PC-3 (cell line): Measurements from ENCODE around the gene DUOX1.

Experiments
- EZH2 ChIP-seq: fragments of 300-600 bp; sonication (generic); IDR thresholded peaks from one replicate; pipeline ENCODE4 v1.6.1; 2017; ENCODE audit warnings: antibody characterized with exemption, mild to moderate bottlenecking, low read length; ENCODE audit not compliant: unreplicated experiment
- EZH2phosphoT487 ChIP-seq: fragments of 300-600 bp; sonication (generic); IDR thresholded peaks from 2 replicates; pipeline ENCODE4 v1.6.1; 2018; ENCODE audit warnings: mild to moderate bottlenecking, antibody characterized with exemption, low read length, borderline replicate concordance
- TF ChIP-seq, protein P1 (sequence below): fragments of 300-600 bp; sonication (generic); conservative IDR thresholded peaks from 2 replicates; pipeline ENCODE4 v1.5.1; 2017; ENCODE audit warnings: antibody characterized with exemption, low read depth, mild to moderate bottlenecking, low read length

DNA sequence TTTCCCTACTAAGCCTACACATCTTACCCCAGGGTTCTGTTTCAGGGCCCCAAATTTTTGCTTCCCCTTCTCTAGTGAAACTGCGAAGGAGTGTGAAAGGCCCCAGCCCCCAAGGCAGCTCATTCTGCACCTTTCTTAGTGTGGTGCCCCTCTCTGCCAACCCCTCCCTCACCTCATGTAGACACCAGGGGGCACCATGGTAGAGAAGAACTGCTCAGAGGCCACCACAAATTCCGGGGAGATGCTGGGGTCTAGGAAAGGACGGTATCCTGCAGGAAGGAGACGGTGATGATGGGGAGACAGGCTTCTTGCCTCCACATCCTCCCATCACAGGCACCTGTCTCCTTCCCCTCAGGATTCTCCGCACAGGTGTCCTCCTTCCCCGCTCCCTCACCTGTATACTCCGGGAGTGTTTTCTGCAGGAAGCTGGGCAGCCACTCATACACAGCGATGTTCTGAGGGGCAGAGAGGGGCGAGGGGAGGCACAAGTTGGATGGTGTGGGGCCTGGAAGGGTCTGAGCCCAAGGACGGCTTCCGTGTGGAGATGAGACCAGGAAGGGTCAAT, 19.5 kb upstream of the DUOX1 start:
- TF ChIP-seq, protein P1, sequence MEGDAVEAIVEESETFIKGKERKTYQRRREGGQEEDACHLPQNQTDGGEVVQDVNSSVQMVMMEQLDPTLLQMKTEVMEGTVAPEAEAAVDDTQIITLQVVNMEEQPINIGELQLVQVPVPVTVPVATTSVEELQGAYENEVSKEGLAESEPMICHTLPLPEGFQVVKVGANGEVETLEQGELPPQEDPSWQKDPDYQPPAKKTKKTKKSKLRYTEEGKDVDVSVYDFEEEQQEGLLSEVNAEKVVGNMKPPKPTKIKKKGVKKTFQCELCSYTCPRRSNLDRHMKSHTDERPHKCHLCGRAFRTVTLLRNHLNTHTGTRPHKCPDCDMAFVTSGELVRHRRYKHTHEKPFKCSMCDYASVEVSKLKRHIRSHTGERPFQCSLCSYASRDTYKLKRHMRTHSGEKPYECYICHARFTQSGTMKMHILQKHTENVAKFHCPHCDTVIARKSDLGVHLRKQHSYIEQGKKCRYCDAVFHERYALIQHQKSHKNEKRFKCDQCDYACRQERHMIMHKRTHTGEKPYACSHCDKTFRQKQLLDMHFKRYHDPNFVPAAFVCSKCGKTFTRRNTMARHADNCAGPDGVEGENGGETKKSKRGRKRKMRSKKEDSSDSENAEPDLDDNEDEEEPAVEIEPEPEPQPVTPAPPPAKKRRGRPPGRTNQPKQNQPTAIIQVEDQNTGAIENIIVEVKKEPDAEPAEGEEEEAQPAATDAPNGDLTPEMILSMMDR = peak; percentile 48; the same call in 1 of the 2 replicates
- no peak for TF ChIP-seq EZH2
- TF ChIP-seq EZH2phosphoT487 = no peak
